GM03348 (cell line): Measurements from ENCODE around the gene DPM1.
"Not testable (repeated sequence)": the region's sequence is repeated elsewhere in the genome, so short reads cannot be mapped to it uniquely, and the experiment has no call there.

Experiments
- DNase-seq: peaks from one replicate; pipeline ENCODE4 v3.0.0; 2012; ENCODE audit warnings: low spot score

The DPM1 gene

GRCh38 chr20:50978533-50978932 is 20.2 kb upstream of the DPM1 start:
- not testable (repeated sequence) for DNase-seq

GRCh38 chr20:50977066-50978021 is 19.0 kb upstream of the DPM1 start:
- no peak for DNase-seq

GRCh38 chr20:50975701-50976330 is 17.5 kb upstream of the DPM1 start:
- no peak for DNase-seq

GRCh38 chr20:50969912-50970311 is 11.6 kb upstream of the DPM1 start:
- no peak for DNase-seq

- DNase-seq: no peak
These were observed 11.1 kb upstream of the DPM1 start for GRCh38 chr20:50969435-50969834.

GRCh38 chr20:50968289-50968688 is 10.0 kb upstream of the DPM1 start:
- DNase-seq: no peak

GRCh38 chr20:50967586-50967985 is 9.3 kb upstream of the DPM1 start:
- no peak for DNase-seq

- DNase-seq: no peak
These were observed 1.3 kb upstream of the DPM1 start for GRCh38 chr20:50959543-50960126.

GRCh38 chr20:50958615-50959542 is 547 bp upstream of the DPM1 start, which contains the start of gene MOCS3:
Gene MOCS3, plus strand, starts transcription at chr20:50958818. Its CDS starts 25 bp downstream, at chr20:50958843.
- peak; percentile 87 for DNase-seq

GRCh38 chr20:50957276-50957675 is 1.1 kb downstream of the DPM1 start:
- DNase-seq: no peak

GRCh38 chr20:50953821-50954220 is 4.5 kb downstream of the DPM1 start:
- DNase-seq: no peak

- DNase-seq: no peak
These were observed 5.1 kb downstream of the DPM1 start for GRCh38 chr20:50953196-50953595.

GRCh38 chr20:50948132-50948785 is 10.1 kb downstream of the DPM1 start:
- DNase-seq: no peak

GRCh38 chr20:50943069-50943468 is 15.3 kb downstream of the DPM1 start:
- no peak for DNase-seq

GRCh38 chr20:50933589-50933988 is 24.7 kb downstream of the DPM1 start:
- no peak for DNase-seq

- DNase-seq: no peak
These were observed 25.5 kb downstream of the DPM1 start for GRCh38 chr20:50932691-50933280.

- no peak for DNase-seq
These were observed 26.3 kb downstream of the DPM1 start for GRCh38 chr20:50932016-50932485.

- peak; percentile 86 for DNase-seq
These were observed 26.9 kb downstream of the DPM1 start, which contains the start of gene ADNP for GRCh38 chr20:50931306-50932015. Gene ADNP, minus strand, starts transcription at chr20:50931437. Its CDS starts 27,441 bp downstream, at chr20:50903996.

GRCh38 chr20:50930976-50931305 is 27.4 kb downstream of the DPM1 start:
- no peak for DNase-seq
